Right lobe of liver (tissue), 6 donors: ENCODE results near the gene RPS6KA2. TPM values are rescaled to one million over a fixed set of nuclear protein-coding genes. Genes with fewer than 3 reads are reported as not detected.

Experiments
- ATAC-seq, 4 donors: fragments of 200-7000 bp; cut with Tn5 transposase; one replicate each; pipeline ENCODE4 v1.9.1; 2020; ENCODE audit warnings: mild to moderate bottlenecking in 4 of 4, moderate library complexity in 4 of 4
- DNase-seq, 3 donors: peaks; one replicate each; pipeline ENCODE4 v3.0.0-alpha.2; 2020
- H3K27ac ChIP-seq, 3 donors: fragments of 200-600 bp; one replicate each; pipeline ENCODE4 v1.8.0; 2022
- H3K27me3 ChIP-seq, 2 donors: fragments of 200-600 bp; one replicate each; pipeline ENCODE4 v1.8.0; 2022
- H3K36me3 ChIP-seq, 4 donors: fragments of 200-600 bp; sonication (generic) in 1 of 4; one replicate each; pipeline versions ENCODE4 v1.5.1 to v1.8.0; 2017 to 2022; ENCODE audit warnings: control low read depth in 1 of 4
- H3K4me1 ChIP-seq, 4 donors: fragments of 200-600 bp; sonication (generic) in 1 of 4; one replicate each; pipeline versions ENCODE4 v1.5.1 to v1.8.0; 2017 to 2022; ENCODE audit warnings: control low read depth in 1 of 4
- H3K4me3 ChIP-seq, 3 donors: fragments of 200-600 bp; one replicate each; pipeline ENCODE4 v1.8.0; 2022
- H3K9me3 ChIP-seq, 4 donors: fragments of 200-600 bp; sonication (generic) in 1 of 4; one replicate each; pipeline versions ENCODE4 v1.5.1 to v1.8.0; 2017 to 2022; ENCODE audit warnings: control low read depth in 1 of 4
- POLR2A ChIP-seq: fragments of 450-650 bp; IDR thresholded peaks from one replicate; pipeline ENCODE4 v1.6.1; 2017; ENCODE audit warnings: antibody characterized with exemption, mild to moderate bottlenecking
- WGBS: methylation state at CpG from one replicate; pipeline ENCODE4 v1.1.6; 2018; ENCODE audit warnings: low coverage, low lambda C conversion rate; ENCODE audit not compliant: insufficient coverage; ENCODE audit errors: missing lambda C conversion rate; 5-methylcytosine and 5-hydroxymethylcytosine counted together
- intact Hi-C, 2 donors: fragments of 100-400 bp; cut with DNase I; formaldehyde crosslinking; loops; one replicate each; pipeline versions ENCODE4 v1.11.2 to v1.14.1; 2022
- total RNA-seq, 6 experiments: library from RNA; depleted of rRNA in 2 of 6; stranded (reverse); fragments of >200 nt in 2 of 6; fragmentation: NEBNext Ultra II Directional in 3 of 6; extraction: Animal tissue kit (Norgen Biotek cat#: 25700) in 3 of 6; gene quantifications; one replicate each; pipeline versions ENCODE4 v1.1.0 to v1.2.4, GENCODE V29; 2016 to 2023
- TF ChIP-seq, protein P1 (sequence below), 4 donors: fragments of 200-600 bp in 3 of 4; fragments of 450-650 bp in 1 of 4; IDR thresholded peaks; one replicate each; pipeline versions ENCODE4 v1.5.1 to v1.8.0; 2016 to 2022; ENCODE audit warnings: antibody characterized with exemption in 4 of 4, mild to moderate bottlenecking in 2 of 4
- donor health status: DM: no; HTN: yes; CAD: no.
- donor health status: DM: no; HTN: no; CAD: no.
- donor health status: DM: no; HTN: no; CAD: no.
- donor health status: DM: no; HTN: yes; CAD: no.
- donor health status: DM: no; HTN: yes; CAD: no.

The RPS6KA2 gene
- total RNA-seq, 6 experiments from 2014 or later = 6.4 to 18.1 (median 11.1) TPM

DNA sequence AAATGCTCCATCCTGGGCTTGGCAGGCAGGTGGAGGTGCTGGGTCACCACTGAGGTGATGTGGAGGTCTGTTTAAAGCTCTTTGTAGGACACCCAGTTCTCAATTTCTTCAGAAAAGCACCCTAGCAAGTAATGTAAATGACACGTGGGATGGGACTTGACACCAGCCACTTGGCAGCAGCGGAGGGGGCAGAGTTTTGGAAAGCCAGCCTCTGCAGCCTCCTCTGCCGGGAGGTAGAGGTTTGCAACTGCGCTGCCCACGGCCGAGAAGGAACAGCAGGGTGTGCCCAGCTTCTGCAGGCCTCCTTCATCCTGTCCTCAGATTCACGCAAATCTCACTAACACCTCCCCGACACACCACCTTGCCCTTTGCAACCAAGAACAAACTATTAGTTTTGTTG, 117.9 kb downstream of the RPS6KA2 start:
- WGBS = 97% methylated on average over 7 of the region's 8 CpGs
- H3K36me3 ChIP-seq = peaks cover 0 to 1% (median 0%) of the 10 kb centered on the region in 4 donors
- no peaks in the 10 kb centered on the region for H3K9me3 ChIP-seq
- H3K4me3 ChIP-seq = no peak overlapping the region
- no peaks in the 10 kb centered on the region for H3K27me3 ChIP-seq
- no peak for DNase-seq
- intact Hi-C loops = no loop called here
- no peak overlapping the region for H3K27ac ChIP-seq
- no peak for ATAC-seq
- TF ChIP-seq, protein P1, sequence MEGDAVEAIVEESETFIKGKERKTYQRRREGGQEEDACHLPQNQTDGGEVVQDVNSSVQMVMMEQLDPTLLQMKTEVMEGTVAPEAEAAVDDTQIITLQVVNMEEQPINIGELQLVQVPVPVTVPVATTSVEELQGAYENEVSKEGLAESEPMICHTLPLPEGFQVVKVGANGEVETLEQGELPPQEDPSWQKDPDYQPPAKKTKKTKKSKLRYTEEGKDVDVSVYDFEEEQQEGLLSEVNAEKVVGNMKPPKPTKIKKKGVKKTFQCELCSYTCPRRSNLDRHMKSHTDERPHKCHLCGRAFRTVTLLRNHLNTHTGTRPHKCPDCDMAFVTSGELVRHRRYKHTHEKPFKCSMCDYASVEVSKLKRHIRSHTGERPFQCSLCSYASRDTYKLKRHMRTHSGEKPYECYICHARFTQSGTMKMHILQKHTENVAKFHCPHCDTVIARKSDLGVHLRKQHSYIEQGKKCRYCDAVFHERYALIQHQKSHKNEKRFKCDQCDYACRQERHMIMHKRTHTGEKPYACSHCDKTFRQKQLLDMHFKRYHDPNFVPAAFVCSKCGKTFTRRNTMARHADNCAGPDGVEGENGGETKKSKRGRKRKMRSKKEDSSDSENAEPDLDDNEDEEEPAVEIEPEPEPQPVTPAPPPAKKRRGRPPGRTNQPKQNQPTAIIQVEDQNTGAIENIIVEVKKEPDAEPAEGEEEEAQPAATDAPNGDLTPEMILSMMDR (IDR thresholded peaks at IDR 0.05) = no peak
- TF ChIP-seq POLR2A = no peak
- no peaks in the 10 kb centered on the region for H3K4me1 ChIP-seq

DNA sequence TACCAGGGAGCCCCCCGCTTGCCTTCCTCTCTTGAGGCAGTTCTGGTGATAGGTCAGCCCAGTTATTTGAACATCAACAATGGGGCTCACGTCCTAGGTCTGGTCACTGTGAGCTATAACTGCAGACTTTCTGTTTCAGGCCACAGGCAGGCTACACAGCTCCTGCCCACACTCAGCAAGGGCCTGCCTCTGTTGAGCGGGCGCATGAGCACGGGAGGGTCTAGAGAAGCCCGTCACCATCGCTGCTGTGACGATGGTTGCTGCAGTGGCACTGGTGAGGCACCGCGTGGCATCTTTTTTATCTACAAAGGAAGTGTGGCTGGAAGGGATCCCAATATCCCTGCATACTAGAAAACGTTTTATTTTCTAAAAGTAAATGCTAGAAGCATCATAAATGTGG, 118.3 kb downstream of the RPS6KA2 start:
- 64% methylated on average over 6 of the region's 11 CpGs for WGBS
- no peak overlapping the region for H3K27ac ChIP-seq
- no peaks in the 10 kb centered on the region for H3K9me3 ChIP-seq
- H3K27me3 ChIP-seq = no peaks in the 10 kb centered on the region
- DNase-seq (no peak), ATAC-seq (no peak)
- TF ChIP-seq POLR2A = no peak
- TF ChIP-seq, protein P1 (IDR thresholded peaks at IDR 0.05) = no peak
- peaks cover 0 to 4% (median 0%) of the 10 kb centered on the region in 4 donors for H3K36me3 ChIP-seq
- H3K4me1 ChIP-seq = no peaks in the 10 kb centered on the region
- intact Hi-C loops = no loop called here
- no peak overlapping the region for H3K4me3 ChIP-seq

DNA sequence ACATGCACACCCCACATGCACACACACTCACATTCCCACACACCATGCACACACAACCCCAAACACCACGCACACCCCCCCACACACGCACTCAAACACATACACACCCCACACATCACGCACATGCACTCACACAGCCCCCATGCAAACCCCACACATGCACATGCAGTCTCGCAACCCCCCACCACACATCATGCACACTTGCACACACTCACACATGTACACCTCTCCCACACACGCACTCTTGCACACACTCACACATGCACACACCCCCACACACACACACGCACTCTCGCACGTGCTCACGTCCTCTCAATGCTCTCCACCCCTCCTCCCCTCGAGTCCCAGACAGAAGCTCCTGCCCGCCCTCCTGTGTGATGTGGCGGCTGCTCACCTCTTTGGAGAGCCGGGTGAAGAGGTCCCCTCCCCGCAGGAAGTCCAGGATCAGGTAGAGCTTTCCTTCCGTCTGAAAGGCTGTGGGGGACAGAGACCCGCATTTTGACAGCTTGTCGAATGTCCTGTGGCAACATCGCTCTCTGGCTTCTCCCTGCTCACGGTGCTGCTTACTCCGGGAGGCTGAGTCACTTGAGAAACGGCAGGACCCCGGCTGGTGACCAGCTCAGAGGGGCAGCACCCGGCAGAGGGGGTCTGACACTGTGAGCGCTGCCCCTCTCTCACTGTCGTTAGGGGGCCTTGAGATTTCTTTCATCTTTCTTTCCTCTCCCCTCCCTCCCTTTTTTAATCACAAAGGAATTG, 119.1 kb downstream of the RPS6KA2 start:
- no peak overlapping the region for H3K4me3 ChIP-seq
- H3K9me3 ChIP-seq = no peaks in the 10 kb centered on the region
- WGBS = 93% methylated on average over 15 of the region's 25 CpGs
- ATAC-seq (no peak), DNase-seq (no peak)
- no peaks in the 10 kb centered on the region for H3K4me1 ChIP-seq
- no peaks in the 10 kb centered on the region for H3K27me3 ChIP-seq
- intact Hi-C loops = no loop called here
- H3K36me3 ChIP-seq = peaks cover 0 to 4% (median 0%) of the 10 kb centered on the region in 4 donors
- no peak overlapping the region for H3K27ac ChIP-seq
- TF ChIP-seq POLR2A = no peak
- TF ChIP-seq, protein P1 (IDR thresholded peaks at IDR 0.05) = no peak

GRCh38 chr6:166507380-166507779, 119.7 kb downstream of the RPS6KA2 start:
- intact Hi-C loops = no loop called here
- DNase-seq (no peak), ATAC-seq (no peak)
- no peaks in the 10 kb centered on the region for H3K27me3 ChIP-seq
- 100% methylated on average over 2 of the region's 2 CpGs for WGBS
- no peak overlapping the region for H3K27ac ChIP-seq
- no peak overlapping the region for H3K4me3 ChIP-seq
- no peaks in the 10 kb centered on the region for H3K9me3 ChIP-seq
- peaks cover 0 to 4% (median 0%) of the 10 kb centered on the region in 4 donors for H3K36me3 ChIP-seq
- TF ChIP-seq, protein P1 (IDR thresholded peaks at IDR 0.05) = no peak
- TF ChIP-seq POLR2A = no peak
- no peaks in the 10 kb centered on the region for H3K4me1 ChIP-seq
